H1 (cell line): Measurements from ENCODE around the gene ST7L. TPM values are rescaled to one million over a fixed set of nuclear protein-coding genes. Genes with fewer than 3 reads are reported as not detected.

Experiments
- NANOG ChIP-seq: IDR thresholded peaks from 2 replicates; pipeline ENCODE4 v1.6.1; 2011; ENCODE audit warnings: low read length, low read depth, mild to moderate bottlenecking, inconsistent platforms; ENCODE audit not compliant: insufficient read depth, poor library complexity, severe bottlenecking
- polyA plus RNA-seq, 7 experiments: library from polyadenylated mRNA; depleted of rRNA in 3 of 7; stranded (reverse) in 5 of 7; unstranded in 2 of 7; fragments of >200 nt in 5 of 7; fragments of 200-250 nt in 2 of 7; gene quantifications; 1 replicate in 5 of 7; 2 replicates in 1 of 7; 4 replicates in 1 of 7; pipeline versions ENCODE4 v1.2.1 to v1.2.3, GENCODE V29; 2011 to 2013; ENCODE audit warnings: missing spikeins in 2 of 7, mixed read lengths in 2 of 7
- total RNA-seq: library from RNA; stranded (reverse); fragmentation: NEBNext Ultra II Directional; extraction: Animal tissue kit (Norgen Biotek cat#: 25700); gene quantifications from 2 replicates; pipeline ENCODE4 v1.2.1, GENCODE V29; 2021

Gene ST7L
- total and polyA plus RNA-seq, 2 of the 8 experiments (the other 6 are each of a cell fraction or from before 2014, with no cell fraction given) = 9.6 to 16.2 TPM

DNA sequence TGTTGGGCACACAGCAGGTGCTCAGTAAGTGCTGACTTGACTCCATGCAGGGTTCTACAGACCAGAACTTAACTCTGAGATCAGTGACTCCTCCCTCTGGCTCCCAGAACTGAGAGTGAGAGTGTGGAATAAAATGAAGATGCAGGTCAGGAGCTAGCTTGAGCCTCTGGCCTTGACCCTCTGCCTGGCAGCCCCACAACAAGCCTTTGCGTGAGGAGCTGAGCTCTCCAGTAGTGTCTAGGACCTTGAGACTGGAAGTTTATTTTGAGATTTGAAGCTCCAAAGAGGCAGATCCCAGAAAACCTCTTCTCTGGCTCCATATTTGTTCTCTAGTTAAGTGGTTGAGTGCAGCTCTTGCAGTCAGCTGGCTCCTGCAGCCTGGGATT, 113.5 kb downstream of the ST7L start (continued):
- TF ChIP-seq NANOG = no peak
